RKO (cell line): Measurements from ENCODE around the gene C16orf96.
"Not testable (repeated sequence)": the region's sequence is repeated elsewhere in the genome, so short reads cannot be mapped to it uniquely, and the experiment has no call there.

Source experiments
- DNase-seq: peaks from one replicate; pipeline ENCODE4 v3.0.0-alpha.2; 2016; ENCODE audit warnings: low spot score

Gene C16orf96

GRCh38 chr16:4566144-4566543 lies 10.0 kb downstream of the C16orf96 start:
- no peak for DNase-seq

GRCh38 chr16:4570086-4570485 lies 13.9 kb downstream of the C16orf96 start:
- DNase-seq, result no peak

GRCh38 chr16:4570688-4571321 lies 14.7 kb downstream of the C16orf96 start:
- DNase-seq, result no peak

GRCh38 chr16:4572715-4573114 lies 16.6 kb downstream of the C16orf96 start:
- DNase-seq, result no peak

- DNase-seq, result not testable (repeated sequence)
Observed at GRCh38 chr16:4573926-4574325, 17.8 kb downstream of the C16orf96 start.

- no peak for DNase-seq
Observed at GRCh38 chr16:4574919-4575705, 19.0 kb downstream of the C16orf96 start.

GRCh38 chr16:4576008-4576407 lies 19.9 kb downstream of the C16orf96 start:
- DNase-seq, result no peak

GRCh38 chr16:4578961-4579530 lies 22.9 kb downstream of the C16orf96 start:
- no peak for DNase-seq

- DNase-seq, result no peak
Observed at GRCh38 chr16:4580250-4580649, 24.1 kb downstream of the C16orf96 start.

- DNase-seq, result no peak
Observed at GRCh38 chr16:4583906-4584305, 27.8 kb downstream of the C16orf96 start.

GRCh38 chr16:4586291-4586690 lies 30.2 kb downstream of the C16orf96 start:
- no peak for DNase-seq

GRCh38 chr16:4588386-4588785 lies 32.2 kb downstream of the C16orf96 start:
- DNase-seq, result no peak

- no peak for DNase-seq
Observed at GRCh38 chr16:4588961-4589360, 32.8 kb downstream of the C16orf96 start.

- no peak for DNase-seq
Observed at GRCh38 chr16:4591191-4591590, 35.1 kb downstream of the C16orf96 start.

- no peak for DNase-seq
Observed at GRCh38 chr16:4591706-4592470, 35.7 kb downstream of the C16orf96 start.

- no peak for DNase-seq
Observed at GRCh38 chr16:4593086-4593485, 36.9 kb downstream of the C16orf96 start.

- DNase-seq, result no peak
Observed at GRCh38 chr16:4594433-4595410, 38.6 kb downstream of the C16orf96 start.

- no peak for DNase-seq
Observed at GRCh38 chr16:4597174-4597573, 41.0 kb downstream of the C16orf96 start.

GRCh38 chr16:4599037-4599436 lies 42.9 kb downstream of the C16orf96 start:
- DNase-seq, result no peak

GRCh38 chr16:4599545-4599944 lies 43.4 kb downstream of the C16orf96 start:
- DNase-seq, result no peak
